Uterus (tissue), 4 donors: ENCODE measurements around the gene LGR6. TPM values are rescaled to one million over a fixed set of nuclear protein-coding genes. Genes with fewer than 3 reads are reported as not detected.

Source experiments
- DNase-seq, 2 donors: peaks; one replicate each; pipeline ENCODE4 v3.0.0-alpha.2; 2019 to 2020
- H3K27ac ChIP-seq, 2 donors: fragments of 200-600 bp; sonication (generic); 1 replicate in 1 of 2; 2 replicates in 1 of 2; pipeline ENCODE4 v1.5.1; 2016 to 2018
- H3K27me3 ChIP-seq, 2 donors: fragments of 200-600 bp; sonication (generic); one replicate each; pipeline ENCODE4 v1.5.1; 2018 to 2019; ENCODE audit warnings: control low read depth in 1 of 2
- H3K36me3 ChIP-seq, 2 donors: fragments of 200-600 bp; sonication (generic); one replicate each; pipeline ENCODE4 v1.5.1; 2019; ENCODE audit warnings: control low read depth in 1 of 2
- H3K4me1 ChIP-seq, 2 donors: fragments of 200-600 bp; sonication (generic); one replicate each; pipeline ENCODE4 v1.5.1; 2018 to 2019; ENCODE audit warnings: control low read depth in 1 of 2
- H3K4me3 ChIP-seq, 2 donors: fragments of 200-600 bp; sonication (generic); 1 replicate in 1 of 2; 2 replicates in 1 of 2; pipeline ENCODE4 v1.5.1; 2018 to 2019; ENCODE audit warnings: mild to moderate bottlenecking in 1 of 2
- H3K9me3 ChIP-seq, 2 donors: fragments of 200-600 bp; sonication (generic); one replicate each; pipeline ENCODE4 v1.5.1; 2019; ENCODE audit warnings: control low read depth in 1 of 2
- CTCF ChIP-seq, 4 experiments: fragments of 200-600 bp in 2 of 4; fragments of 450-650 bp in 2 of 4; sonication (generic) in 2 of 4; IDR thresholded peaks; one replicate each; pipeline ENCODE4 v1.5.1; 2016 to 2019; ENCODE audit warnings: antibody characterized with exemption in 4 of 4, mild to moderate bottlenecking in 2 of 4, moderate library complexity in 1 of 4
- POLR2A ChIP-seq, 2 donors: fragments of 450-650 bp; IDR thresholded peaks; one replicate each; pipeline ENCODE4 v1.6.1; 2016; ENCODE audit warnings: antibody characterized with exemption in 2 of 2, mild to moderate bottlenecking in 1 of 2, moderate library complexity in 1 of 2
- intact Hi-C: fragments of 100-400 bp; cut with DNase I; formaldehyde crosslinking; loops from one replicate; pipeline ENCODE4 v1.15.1; 2023; ENCODE audit warnings: low total_unique reads
- total RNA-seq, 4 donors: library from RNA; depleted of rRNA in 3 of 4; stranded (reverse); fragments of >200 nt in 3 of 4; gene quantifications; one replicate each; pipeline versions ENCODE4 v1.1.0 to v1.2.4, GENCODE V29; 2014 to 2023
- donor health status: DM: yes; HTN: yes; CAD: no.

LGR6 gene
- total RNA-seq, 4 donors from 2014 or later = 3.5 to 7.2 (median 4.0) TPM; not detected in 1

- H3K4me3 ChIP-seq = no peak overlapping the region
- H3K27me3 ChIP-seq = no peaks in the 10 kb centered on the region
- H3K4me1 ChIP-seq = no peaks in the 10 kb centered on the region
- no peaks in the 10 kb centered on the region for H3K9me3 ChIP-seq
- no peak overlapping the region for H3K27ac ChIP-seq
- TF ChIP-seq POLR2A (IDR thresholded peaks at IDR 0.05) = no peak
- TF ChIP-seq CTCF (IDR thresholded peaks at IDR 0.05) = no peak
- DNase-seq = no peak
- no peaks in the 10 kb centered on the region for H3K36me3 ChIP-seq
- intact Hi-C loops = no loop called here
Observed at GRCh38 chr1:202227053-202227672, 33.6 kb downstream of the LGR6 start.

- no peak for DNase-seq
- intact Hi-C loops = no loop called here
- TF ChIP-seq CTCF (IDR thresholded peaks at IDR 0.05) (no peak), POLR2A (IDR thresholded peaks at IDR 0.05) (no peak)
- Histone ChIP-seq H3K4me3 (no peak overlapping the region), H3K9me3 (no peaks in the 10 kb centered on the region), H3K4me1 (no peaks in the 10 kb centered on the region), H3K27me3 (no peaks in the 10 kb centered on the region), H3K27ac (no peak overlapping the region), H3K36me3 (no peaks in the 10 kb centered on the region)
Observed at GRCh38 chr1:202227997-202228401, 34.4 kb downstream of the LGR6 start.

GRCh38 chr1:202228484-202229122 lies 35.0 kb downstream of the LGR6 start:
- intact Hi-C loops = no loop called here
- no peaks in the 10 kb centered on the region for H3K4me1 ChIP-seq
- DNase-seq = no peak
- no peak overlapping the region for H3K4me3 ChIP-seq
- no peak overlapping the region for H3K27ac ChIP-seq
- H3K36me3 ChIP-seq = no peaks in the 10 kb centered on the region
- TF ChIP-seq CTCF (IDR thresholded peaks at IDR 0.05) (no peak), POLR2A (IDR thresholded peaks at IDR 0.05) (no peak)
- no peaks in the 10 kb centered on the region for H3K9me3 ChIP-seq
- H3K27me3 ChIP-seq = no peaks in the 10 kb centered on the region

- Histone ChIP-seq H3K4me3 (no peak overlapping the region), H3K36me3 (no peaks in the 10 kb centered on the region), H3K27me3 (no peaks in the 10 kb centered on the region), H3K4me1 (no peaks in the 10 kb centered on the region), H3K9me3 (no peaks in the 10 kb centered on the region), H3K27ac (no peak overlapping the region)
- intact Hi-C loops = no loop called here
- DNase-seq = no peak
- TF ChIP-seq POLR2A (IDR thresholded peaks at IDR 0.05) (no peak), CTCF (IDR thresholded peaks at IDR 0.05) (no peak)
Observed at GRCh38 chr1:202229376-202229775, 35.8 kb downstream of the LGR6 start.

- H3K36me3 ChIP-seq = no peaks in the 10 kb centered on the region
- no peak overlapping the region for H3K4me3 ChIP-seq
- H3K9me3 ChIP-seq = no peaks in the 10 kb centered on the region
- no peaks in the 10 kb centered on the region for H3K4me1 ChIP-seq
- DNase-seq = no peak
- H3K27me3 ChIP-seq = no peaks in the 10 kb centered on the region
- TF ChIP-seq CTCF (IDR thresholded peaks at IDR 0.05) (no peak), POLR2A (IDR thresholded peaks at IDR 0.05) (no peak)
- intact Hi-C loops = no loop called here
- no peak overlapping the region for H3K27ac ChIP-seq
Observed at GRCh38 chr1:202230061-202230938, 36.7 kb downstream of the LGR6 start.
